ENCODE data around the gene TMEM163.

GRCh38 chr2:134553657-134554056 lies 165.1 kb downstream of the TMEM163 start:
- TF ChIP-seq GATA3 (IDR thresholded peaks at IDR 0.05; ENCODE audit: low read depth, low read length) (no peak), GATA2 (IDR thresholded peaks at IDR 0.05; ENCODE audit: low read depth, low read length) (no peak)
